DOHH2 (cell line): Measurements from ENCODE around the gene SIPA1L3.

ENCODE experiments used
- CTCF ChIP-seq: fragments of 200-600 bp; sonication (generic); IDR thresholded peaks from one replicate; pipeline ENCODE4 v1.5.1; 2014; ENCODE audit warnings: antibody characterized with exemption, mild to moderate bottlenecking, low read depth, low read length; ENCODE audit not compliant: poor library complexity, severe bottlenecking
- EZH2phosphoT487 ChIP-seq: fragments of 200-600 bp; sonication (generic); IDR thresholded peaks from 2 replicates; pipeline ENCODE4 v1.6.1; 2017; ENCODE audit warnings: borderline replicate concordance, mild to moderate bottlenecking, antibody characterized with exemption, low read length, moderate library complexity, mixed read lengths

GRCh38 chr19:37983916-37984315 lies 76.9 kb downstream of the SIPA1L3 start:
- TF ChIP-seq CTCF (no peak), EZH2phosphoT487 (no peak)
